H1 (cell line): ENCODE results near the gene CAD. TPM values are rescaled to one million over a fixed set of nuclear protein-coding genes. Genes with fewer than 3 reads are reported as not detected.

Experiments
- CTCF ChIA-PET: fragments of 300-600 bp; sonication (Branson Sonifier 250); formaldehyde crosslinking; loops from one replicate; lab custom pipeline; 2021; ENCODE audit not compliant: partially characterized antibody; lab: Charles Lee
- POLR2A ChIA-PET: fragments of 300-600 bp; sonication (Branson Sonifier 250); formaldehyde crosslinking; loops from one replicate; lab custom pipeline; 2021; ENCODE audit warnings: inconsistent platforms; ENCODE audit not compliant: partially characterized antibody; lab: Charles Lee
- DNase-seq, 2 experiments: peaks; one replicate each; pipeline versions ENCODE4 v3.0.0 to v3.0.0-alpha.2; 2010 to 2022; ENCODE audit warnings: low spot score in 2 of 2, low read depth in 1 of 2, mixed read lengths in 1 of 2
- FAIRE-seq: peaks from 2 replicates; lab custom pipeline; 2011; peaks lifted over from hg19 to GRCh38; lab: Jason Lieb, UNC
- H2AFZ ChIP-seq: 2 replicates; pipeline ENCODE4 v1.8.1; 2012; ENCODE audit warnings: low read length, inconsistent platforms
- H2AK5ac ChIP-seq: 2 replicates; pipeline ENCODE4 v1.6.1; 2013; ENCODE audit warnings: low read depth, low read length
- H2BK120ac ChIP-seq: replicated peaks from 2 replicates; pipeline ENCODE3; 2013; ENCODE audit warnings: low read depth, low read length, inconsistent platforms
- H2BK12ac ChIP-seq: 2 replicates; pipeline ENCODE4 v1.6.1; 2013; ENCODE audit warnings: low read depth, low read length
- H2BK15ac ChIP-seq: 2 replicates; pipeline ENCODE4 v1.6.1; 2013; ENCODE audit warnings: low read length
- H2BK20ac ChIP-seq: 2 replicates; pipeline ENCODE4 v1.6.1; 2013; ENCODE audit warnings: low read length
- H2BK5ac ChIP-seq: 2 replicates; pipeline ENCODE4 v1.6.1; 2013; ENCODE audit warnings: low read depth, low read length
- H3K14ac ChIP-seq: 2 replicates; pipeline ENCODE4 v1.6.1; 2013; ENCODE audit warnings: inconsistent platforms; ENCODE audit not compliant: insufficient read length
- H3K18ac ChIP-seq: 2 replicates; pipeline ENCODE4 v1.6.1; 2013; ENCODE audit warnings: low read length; ENCODE audit errors: extremely low read depth
- H3K23ac ChIP-seq: 2 replicates; pipeline ENCODE4 v1.6.1; 2013; ENCODE audit warnings: inconsistent platforms; ENCODE audit not compliant: insufficient read length
- H3K23me2 ChIP-seq: 2 replicates; pipeline ENCODE4 v1.6.1; 2013; ENCODE audit warnings: low read depth, low read length
- H3K27ac ChIP-seq: 2 replicates; pipeline ENCODE4 v1.6.1; 2011; ENCODE audit warnings: low read depth, low read length, inconsistent platforms
- H3K27me3 ChIP-seq, 4 experiments: replicated peaks in 1 of 4; 1 replicate in 1 of 4; 2 replicates in 3 of 4; pipeline versions ENCODE4 v1.6.1 to v1.8.1; 2011 to 2013; ENCODE audit warnings: low read length in 3 of 4, mild to moderate bottlenecking in 3 of 4, inconsistent platforms in 2 of 4, mixed read lengths in 2 of 4, moderate library complexity in 1 of 4; ENCODE audit not compliant: control insufficient read depth in 3 of 4, insufficient read depth in 3 of 4; ENCODE audit errors: extremely low read depth in 1 of 4
- H3K36me3 ChIP-seq, 4 experiments: 2 replicates each; pipeline versions ENCODE4 v1.6.1 to v1.8.1; 2011 to 2013; ENCODE audit warnings: mild to moderate bottlenecking in 4 of 4, low read length in 3 of 4, moderate library complexity in 2 of 4, control low read depth in 1 of 4, inconsistent platforms in 1 of 4; ENCODE audit not compliant: insufficient read depth in 4 of 4, control insufficient read depth in 2 of 4
- H3K4ac ChIP-seq: replicated peaks from 2 replicates; pipeline ENCODE3; 2013; ENCODE audit warnings: low read length, low read depth, mixed read lengths, inconsistent platforms; ENCODE audit not compliant: insufficient read length
- H3K4me1 ChIP-seq, 4 experiments: replicated peaks in 1 of 4; 1 replicate in 1 of 4; 2 replicates in 3 of 4; pipeline versions ENCODE4 v1.6.1 to v1.8.1; 2011 to 2013; ENCODE audit warnings: low read length in 3 of 4, inconsistent platforms in 2 of 4, mixed read lengths in 1 of 4; ENCODE audit not compliant: insufficient read depth in 4 of 4, control insufficient read depth in 3 of 4
- H3K4me2 ChIP-seq, 2 experiments: 2 replicates each; pipeline versions ENCODE4 v1.6.1 to v1.8.1; 2011 to 2013; ENCODE audit warnings: low read depth in 2 of 2, low read length in 2 of 2, control low read depth in 1 of 2, inconsistent platforms in 1 of 2, mild to moderate bottlenecking in 1 of 2; ENCODE audit not compliant: insufficient read depth in 1 of 2
- H3K4me3 ChIP-seq, 4 experiments: fragments of 200-600, 300-600 bp in 1 of 4; sonication (generic), shearing (Covaris generic), sonication (Bioruptor Twin) in 1 of 4; 2 replicates each; pipeline versions ENCODE4 v1.5.1 to v1.8.1; 2011 to 2016; ENCODE audit warnings: low read length in 4 of 4, low read depth in 3 of 4, control low read depth in 2 of 4, inconsistent platforms in 2 of 4, mild to moderate bottlenecking in 2 of 4, mixed read lengths in 1 of 4, moderate library complexity in 1 of 4; ENCODE audit not compliant: insufficient read depth in 2 of 4; ENCODE audit errors: extremely low read depth in 1 of 4
- H3K56ac ChIP-seq: replicated peaks from 2 replicates; pipeline ENCODE3; 2013; ENCODE audit warnings: low read depth, mild to moderate bottlenecking, mixed read lengths, low read length, inconsistent platforms; ENCODE audit not compliant: insufficient read length
- H3K79me1 ChIP-seq: 2 replicates; pipeline ENCODE4 v1.6.1; 2013; ENCODE audit warnings: low read depth, low read length, control low read depth
- H3K79me2 ChIP-seq, 2 experiments: 2 replicates each; pipeline versions ENCODE4 v1.6.1 to v1.8.1; 2012 to 2013; ENCODE audit warnings: low read length in 2 of 2, mild to moderate bottlenecking in 2 of 2, inconsistent platforms in 1 of 2; ENCODE audit not compliant: insufficient read depth in 2 of 2, control insufficient read depth in 1 of 2
- H3K9ac ChIP-seq, 4 experiments: replicated peaks in 1 of 4; 1 replicate in 1 of 4; 2 replicates in 3 of 4; pipeline versions ENCODE4 v1.6.1 to v1.8.1; 2011 to 2013; ENCODE audit warnings: low read depth in 3 of 4, low read length in 3 of 4, control low read depth in 2 of 4, mild to moderate bottlenecking in 2 of 4, moderate library complexity in 2 of 4, inconsistent platforms in 1 of 4; ENCODE audit errors: extremely low read depth in 1 of 4
- H3K9me3 ChIP-seq, 2 experiments: 2 replicates each; pipeline versions ENCODE4 v1.6.1 to v1.8.1; 2012 to 2013; ENCODE audit warnings: mild to moderate bottlenecking in 2 of 2, moderate library complexity in 2 of 2, control low read depth in 1 of 2, inconsistent platforms in 1 of 2, low read depth in 1 of 2, low read length in 1 of 2, mixed read lengths in 1 of 2; ENCODE audit not compliant: insufficient read depth in 2 of 2
- H4K20me1 ChIP-seq, 2 experiments: replicated peaks in 1 of 2; 2 replicates each; pipeline versions ENCODE3 to v1.8.1; 2011 to 2013; ENCODE audit warnings: inconsistent platforms in 2 of 2, low read length in 2 of 2, mild to moderate bottlenecking in 1 of 2; ENCODE audit not compliant: insufficient read depth in 2 of 2, control insufficient read depth in 1 of 2
- H4K5ac ChIP-seq: 2 replicates; pipeline ENCODE4 v1.6.1; 2013; ENCODE audit warnings: low read length, low read depth, mixed read lengths, inconsistent platforms; ENCODE audit not compliant: insufficient read length
- H4K8ac ChIP-seq: 2 replicates; pipeline ENCODE4 v1.8.0; 2013; ENCODE audit warnings: mild to moderate bottlenecking, moderate library complexity, low read length, inconsistent platforms; ENCODE audit not compliant: insufficient read depth; ENCODE audit errors: extremely low read depth
- H4K91ac ChIP-seq: replicated peaks from 2 replicates; pipeline ENCODE3; 2013; ENCODE audit warnings: low read length, mixed read lengths, inconsistent platforms; ENCODE audit not compliant: insufficient read length
- ASH2L ChIP-seq: fragments of 200-600, 300-600 bp; sonication (generic); IDR thresholded peaks from one replicate; pipeline ENCODE4 v1.7.1; 2017; ENCODE audit warnings: low read length
- ATF3 ChIP-seq: IDR thresholded peaks from 2 replicates; pipeline ENCODE4 v1.6.1; 2011; ENCODE audit warnings: low read depth, mild to moderate bottlenecking, low read length; ENCODE audit not compliant: insufficient read depth
- CHD1 ChIP-seq: IDR thresholded peaks from 2 replicates; pipeline ENCODE4 v1.6.1; 2012; ENCODE audit warnings: low read depth, low read length, improper control_type of control experiment
- E2F6 ChIP-seq: IDR thresholded peaks from 2 replicates; pipeline ENCODE4 v1.6.1; 2012; ENCODE audit warnings: inconsistent platforms
- FOSL1 ChIP-seq: IDR thresholded peaks from 2 replicates; pipeline ENCODE4 v1.6.1; 2011; ENCODE audit warnings: mild to moderate bottlenecking, low read depth, low read length, moderate library complexity; ENCODE audit not compliant: insufficient read depth
- GTF2F1 ChIP-seq: IDR thresholded peaks from 2 replicates; pipeline ENCODE4 v1.6.1; 2012; ENCODE audit warnings: low read depth, low read length, improper control_type of control experiment, borderline replicate concordance
- HDAC6 ChIP-seq: IDR thresholded peaks from one replicate; pipeline ENCODE4 v1.7.1; 2012; ENCODE audit warnings: low read depth, mild to moderate bottlenecking, inconsistent platforms, low read length, moderate library complexity
- JUN ChIP-seq: IDR thresholded peaks from 2 replicates; pipeline ENCODE4 v1.6.1; 2011; ENCODE audit warnings: low read depth, mild to moderate bottlenecking, improper control_type of control experiment, low read length
- NRF1 ChIP-seq: IDR thresholded peaks from 2 replicates; pipeline ENCODE4 v1.6.1; 2011; ENCODE audit warnings: mild to moderate bottlenecking, low read depth, low read length, improper control_type of control experiment
- RBBP5 ChIP-seq: IDR thresholded peaks from 2 replicates; pipeline ENCODE4 v1.7.1; 2012; ENCODE audit warnings: low read depth, mild to moderate bottlenecking, inconsistent platforms, low read length, moderate library complexity, borderline replicate concordance
- SIN3A ChIP-seq, 2 experiments: IDR thresholded peaks in 1 of 2; conservative IDR thresholded peaks in 1 of 2; 2 replicates each; pipeline ENCODE4 v1.6.1; 2011 to 2012; ENCODE audit warnings: low read length in 2 of 2, improper control_type of control experiment in 1 of 2, low read depth in 1 of 2, mild to moderate bottlenecking in 1 of 2
- SP4 ChIP-seq: IDR thresholded peaks from 2 replicates; pipeline ENCODE4 v1.6.1; 2012; ENCODE audit warnings: low read length, inconsistent platforms
- TAF1 ChIP-seq: IDR thresholded peaks from 2 replicates; pipeline ENCODE4 v1.6.1; 2011; ENCODE audit warnings: mild to moderate bottlenecking, low read depth, low read length
- WGBS, 2 experiments: shearing (Covaris generic) in 1 of 2; methylation state at CpG; one replicate each; pipeline versions ENCODE4 v1.1.6 to v1.1.7; 2013 to 2015; ENCODE audit warnings: low lambda C conversion rate in 2 of 2, mixed read lengths in 2 of 2, inconsistent platforms in 1 of 2, low coverage in 1 of 2, missing lambda C conversion rate in 1 of 2; ENCODE audit not compliant: insufficient replicate concordance in 2 of 2, insufficient coverage in 1 of 2, insufficient read length in 1 of 2; ENCODE audit errors: extremely low coverage in 1 of 2, missing lambda C conversion rate in 1 of 2; 5-methylcytosine and 5-hydroxymethylcytosine counted together
- polyA plus RNA-seq, 7 experiments: library from polyadenylated mRNA; depleted of rRNA in 3 of 7; stranded (reverse) in 5 of 7; unstranded in 2 of 7; fragments of >200 nt in 5 of 7; fragments of 200-250 nt in 2 of 7; gene quantifications; 1 replicate in 5 of 7; 2 replicates in 1 of 7; 4 replicates in 1 of 7; pipeline versions ENCODE4 v1.2.1 to v1.2.3, GENCODE V29; 2011 to 2013; ENCODE audit warnings: missing spikeins in 2 of 7, mixed read lengths in 2 of 7
- total RNA-seq: library from RNA; stranded (reverse); fragmentation: NEBNext Ultra II Directional; extraction: Animal tissue kit (Norgen Biotek cat#: 25700); gene quantifications from 2 replicates; pipeline ENCODE4 v1.2.1, GENCODE V29; 2021

Gene CAD
- total and polyA plus RNA-seq, 2 of the 8 experiments (the other 6 are each of a cell fraction or from before 2014, with no cell fraction given): 130 to 146 TPM

GRCh38 chr2:27284996-27285395 is 67.8 kb downstream of the CAD start:
- no peaks in the 10 kb centered on the region for H3K79me1 ChIP-seq
- H3K23me2 ChIP-seq: peaks cover 3% of the 10 kb centered on the region
- no peak overlapping the region for H2AFZ ChIP-seq
- no peak overlapping the region for H3K9ac ChIP-seq
- ChIA-PET CTCF (interaction anchor here (0.6 to 20.2 kb wide), 8 partner anchors 9 to 204 kb away, joined by 3 to 413 read pairs (median 4); partner anchors contain the start of gene SLC30A3), POLR2A (interaction anchor here (1.5 to 11.9 kb wide), 3 partner anchors 12 to 37 kb away, joined by 4 to 149 read pairs (median 5); partner anchors contain the start of gene UCN)
- H3K9me3 ChIP-seq: no peaks in the 10 kb centered on the region
- no peak overlapping the region for H2BK20ac ChIP-seq
- no peak overlapping the region for H2BK120ac ChIP-seq
- H4K20me1 ChIP-seq: no peaks in the 10 kb centered on the region
- no peak overlapping the region for H3K4me3 ChIP-seq
- DNase-seq (no peak), FAIRE-seq (no peak)
- no peak overlapping the region for H3K23ac ChIP-seq
- no peak overlapping the region for H2BK12ac ChIP-seq
- no peaks in the 10 kb centered on the region for H3K79me2 ChIP-seq
- H2BK15ac ChIP-seq: 0 out of 2 replicates have a peak overlapping the region, but pooled peaks have one; percentile 32
- no peak overlapping the region for H3K4me2 ChIP-seq
- H3K27ac ChIP-seq: no peak overlapping the region
- peaks cover 4 to 18% (median 13%) of the 10 kb centered on the region in 4 experiments for H3K4me1 ChIP-seq
- H3K56ac ChIP-seq: no peak overlapping the region
- H4K91ac ChIP-seq: no peak overlapping the region
- no peak overlapping the region for H2AK5ac ChIP-seq
- H3K14ac ChIP-seq: no peak overlapping the region
- no peak overlapping the region for H4K5ac ChIP-seq
- no peak overlapping the region for H3K18ac ChIP-seq
- no peak overlapping the region for H4K8ac ChIP-seq
- 95% methylated on average over 1 of the region's 1 CpG; no CpG with 5 or more reads in 1 of the 2 experiments for WGBS, 2 experiments
- H3K27me3 ChIP-seq: peaks cover 0 to 4% (median 0%) of the 10 kb centered on the region in 4 experiments; a peak in 1 of 7 replicates
- H3K36me3 ChIP-seq: no peaks in the 10 kb centered on the region
- H2BK5ac ChIP-seq: no peak overlapping the region
- H3K4ac ChIP-seq: no peak overlapping the region
- TF ChIP-seq HDAC6 (no peak), FOSL1 (no peak), JUN (no peak), SIN3A (conservative IDR thresholded peaks at IDR 0.05 in 1 of 2, IDR thresholded peaks at IDR 0.05 in 1 of 2; ENCODE audit: low read depth in 1 of 2, low read length in 2 of 2) (no peak), GTF2F1 (no peak), TAF1 (no peak), ATF3 (no peak), SP4 (no peak), E2F6 (no peak), NRF1 (no peak), RBBP5 (no peak), ASH2L (no peak), CHD1 (no peak)
